ENCODE data around the gene GPR37L1. TPM values are rescaled to one million over a fixed set of nuclear protein-coding genes. Genes with fewer than 3 reads are reported as not detected.

The GPR37L1 gene
- total and polyA plus RNA-seq, 2 of the 4 experiments (the other 2 are of a cell fraction) = 0.02 TPM; not detected in 1

- in situ Hi-C loops (cut with MboI; ENCODE audit: low sequenced_read_pairs) = loop anchor here (25.0 kb wide), 1 partner anchor 595 kb away; the partner anchor contains the start of gene NAV1
- H3K27me3 ChIP-seq (ENCODE audit: control insufficient read depth, insufficient read depth, low read length) = no peaks in the 10 kb centered on the region
- peaks cover 26% of the 10 kb centered on the region for H4K20me1 ChIP-seq (ENCODE audit: insufficient read depth, low read length)
- intact Hi-C loops (cut with micrococcal nuclease) = no loop called here
- no peak overlapping the region for H3K14ac ChIP-seq (replicated peaks; ENCODE audit: low read depth, low read length)
- H3K4me2 ChIP-seq (ENCODE audit: low read depth, low read length) = no peak overlapping the region
- H4K91ac ChIP-seq (ENCODE audit: insufficient read depth, low read depth, low read length) = no peak overlapping the region
- CTCF ChIA-PET = interaction anchor here (0.6 kb wide), 1 partner anchor 505 kb away, joined by 3 read pairs; no protein-coding TSS in a partner anchor
- POLR2A ChIA-PET (ENCODE audit: unreplicated experiment) = no interaction called here
- no peak overlapping the region for H3K9ac ChIP-seq (ENCODE audit: low read depth, low read length)
- H2BK120ac ChIP-seq (ENCODE audit: low read depth, low read length) = no peak overlapping the region
- DNase-seq = no peak
- no peak overlapping the region for H3K27ac ChIP-seq (ENCODE audit: insufficient read depth, low read length)
- H4K8ac ChIP-seq (ENCODE audit: low read depth in 2 of 2, low read length in 2 of 2) = no peak overlapping the region
- H3K4ac ChIP-seq (ENCODE audit: low read depth, low read length) = no peak overlapping the region
- H3K9me1 ChIP-seq (ENCODE audit: insufficient read depth, low read length) = no peaks in the 10 kb centered on the region
- peaks cover 3 to 9% of the 10 kb centered on the region in 2 experiments; a peak in 2 of 4 replicates for H3K79me1 ChIP-seq (ENCODE audit: low read depth in 1 of 2, low read length in 2 of 2)
- no peak overlapping the region for H2AFZ ChIP-seq (replicated peaks; ENCODE audit: low read length, poor library complexity)
- H3K9me3 ChIP-seq (ENCODE audit: control insufficient read depth, insufficient read depth, low read length) = no peaks in the 10 kb centered on the region
- 0 out of 2 replicates have a peak, but pooled peaks cover 1% of the 10 kb centered on the region for H3K4me1 ChIP-seq (ENCODE audit: control insufficient read depth, insufficient read depth, low read length)
- H2BK5ac ChIP-seq (ENCODE audit: low read depth, low read length, poor library complexity, severe bottlenecking) = no peak overlapping the region
- H2AK9ac ChIP-seq (replicated peaks; ENCODE audit: low read depth, low read length, poor library complexity) = peak overlapping the region; percentile 16
- H3K23ac ChIP-seq (ENCODE audit: low read depth, low read length) = no peak overlapping the region
- ATAC-seq (ENCODE audit: low read depth) = peak; percentile 12; the same call in 1 of the 2 replicates
- H3K56ac ChIP-seq (ENCODE audit: extremely low read depth, insufficient read depth, low read length) = no peak overlapping the region
- whole genome bisulfite sequencing, 2 experiments (ENCODE audit: extremely low coverage in 2 of 2, insufficient read length in 1 of 2) = 100% methylated on average over 2 of the region's 12 CpGs; no CpG with 5 or more reads in 1 of the 2 experiments
- no peak overlapping the region for H3K4me3 ChIP-seq (ENCODE audit: insufficient read depth, low read depth, low read length)
- dilution Hi-C loops (cut with HindIII; ENCODE audit: low sequenced_read_pairs, unreplicated experiment) = no loop called here
- H2AK5ac ChIP-seq (ENCODE audit: low read depth, low read length) = no peak overlapping the region
- peaks cover 32% of the 10 kb centered on the region for H3K36me3 ChIP-seq (ENCODE audit: control insufficient read depth, insufficient read depth, low read length)
- no peak overlapping the region for H4K5ac ChIP-seq (ENCODE audit: low read depth, low read length)
- no peak overlapping the region for H3K18ac ChIP-seq (ENCODE audit: low read depth, low read length)
- no TSS peak for BruUV-seq (replicated peaks)
- no peak overlapping the region for H2BK20ac ChIP-seq (ENCODE audit: low read depth, low read length)
- H2BK15ac ChIP-seq (ENCODE audit: low read depth, low read length) = no peak overlapping the region
- no peak for TF ChIP-seq BHLHE40 (IDR thresholded peaks at IDR 0.05; ENCODE audit: low read depth, low read length)
- no peak for TF ChIP-seq CHD1 (IDR thresholded peaks at IDR 0.05; ENCODE audit: low read depth, low read length)
- no peak for TF ChIP-seq RFX5 (IDR thresholded peaks at IDR 0.05; ENCODE audit: low read depth, low read length)
- no peak for TF ChIP-seq SMC3 (IDR thresholded peaks at IDR 0.05; ENCODE audit: low read depth, low read length)
- TF ChIP-seq MAZ (IDR thresholded peaks at IDR 0.05; ENCODE audit: borderline replicate concordance, low read depth, low read length) = no peak
- no peak for TF ChIP-seq RAD21 (IDR thresholded peaks at IDR 0.05; ENCODE audit: low read length)
- TF ChIP-seq RCOR1 (IDR thresholded peaks at IDR 0.05; ENCODE audit: insufficient replicate concordance, low read length) = no peak
- no peak for TF ChIP-seq NFE2L2 (IDR thresholded peaks at IDR 0.05; ENCODE audit: low read depth, low read length)
- TF ChIP-seq FOS (IDR thresholded peaks at IDR 0.05; ENCODE audit: low read depth, low read length) = no peak
- TF ChIP-seq POLR2A (IDR thresholded peaks at IDR 0.05; ENCODE audit: low read depth, low read length) = no peak
- no peak for TF ChIP-seq MAFK (IDR thresholded peaks at IDR 0.05; ENCODE audit: low read depth, low read length)
- no peak for TF ChIP-seq CTCF (conservative IDR thresholded peaks at IDR 0.05; ENCODE audit: low read depth, low read length)
- no peak for TF ChIP-seq ELK1 (IDR thresholded peaks at IDR 0.05; ENCODE audit: borderline replicate concordance, low read depth, low read length)
- no peak for TF ChIP-seq CEBPB (IDR thresholded peaks at IDR 0.05; ENCODE audit: low read depth, low read length)
- TF ChIP-seq MXI1 (IDR thresholded peaks at IDR 0.05; ENCODE audit: borderline replicate concordance, low read depth, low read length) = no peak
Observed at GRCh38 chr1:202131956-202132821, 9.5 kb downstream of the GPR37L1 start.

Data from IMR-90 (cell line).